ENCODE results near the gene SGMS2.
"Not testable (repeated sequence)": the region's sequence is repeated elsewhere in the genome, so short reads cannot be mapped to it uniquely, and the experiment has no call there.

Gene SGMS2

DNA sequence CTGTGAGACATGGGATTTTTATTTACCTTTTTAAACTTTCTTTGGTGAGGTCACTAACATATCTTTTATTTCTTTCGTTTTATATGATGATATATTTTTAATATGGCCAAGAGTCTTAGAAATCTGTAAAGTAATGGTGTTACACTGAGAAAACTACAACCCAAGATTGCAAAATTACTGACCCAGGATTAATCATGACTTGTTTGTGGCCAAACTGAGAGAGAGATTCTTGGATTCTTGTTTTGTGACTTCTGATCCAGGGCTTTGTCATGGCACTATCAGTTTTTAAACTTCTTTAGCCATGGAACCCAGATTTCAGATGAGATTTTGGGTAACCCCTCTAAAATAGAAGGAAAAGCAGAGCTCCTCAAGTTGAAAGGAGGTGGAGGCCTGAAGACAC, 42.0 kb downstream of the SGMS2 start:
- DNase-seq (ENCODE audit: low spot score), result no peak

DNA sequence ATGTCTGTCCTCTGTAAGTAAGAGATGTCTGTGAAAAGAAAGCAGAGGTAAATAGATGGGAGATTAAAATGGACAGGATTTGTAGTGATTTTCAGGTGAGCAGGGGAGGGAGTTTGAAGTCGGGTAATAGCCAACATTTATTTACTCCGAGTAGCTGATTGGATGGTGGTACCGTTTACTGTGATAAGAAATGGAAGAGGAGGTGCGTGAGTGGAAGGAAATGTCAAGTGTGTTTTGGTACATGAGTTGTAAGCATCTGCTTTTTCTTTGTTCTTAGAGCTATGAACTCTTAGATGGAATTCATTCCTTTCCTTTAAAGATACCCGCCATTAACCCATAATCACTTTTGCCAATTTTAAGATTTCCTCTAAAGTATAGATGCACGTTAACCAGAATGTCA, 45.5 kb downstream of the SGMS2 start:
- DNase-seq (ENCODE audit: low spot score), result no peak

- no peak for DNase-seq (ENCODE audit: low spot score)
Observed at GRCh38 chr4:107870916-107871786, 46.4 kb downstream of the SGMS2 start.

DNA sequence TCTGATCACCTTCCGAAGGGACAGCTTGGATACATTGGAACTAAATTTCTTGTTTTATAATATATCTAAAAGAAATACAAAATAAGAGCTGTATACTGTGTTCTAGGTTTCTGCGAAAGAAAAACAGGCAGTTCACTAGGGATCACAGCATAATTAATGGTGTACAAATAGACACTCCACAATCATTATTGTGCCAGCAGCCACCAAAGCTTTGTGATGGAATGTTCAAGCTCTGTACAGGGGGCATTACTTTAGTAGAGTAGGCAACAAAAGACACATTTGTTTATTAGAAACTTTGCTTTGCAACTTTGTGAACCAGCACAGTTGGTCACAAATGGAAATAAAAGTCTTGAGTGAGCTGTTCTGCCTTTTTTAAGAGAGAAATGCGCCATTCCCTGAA, 49.3 kb downstream of the SGMS2 start:
- no peak for DNase-seq (ENCODE audit: low spot score)

DNA sequence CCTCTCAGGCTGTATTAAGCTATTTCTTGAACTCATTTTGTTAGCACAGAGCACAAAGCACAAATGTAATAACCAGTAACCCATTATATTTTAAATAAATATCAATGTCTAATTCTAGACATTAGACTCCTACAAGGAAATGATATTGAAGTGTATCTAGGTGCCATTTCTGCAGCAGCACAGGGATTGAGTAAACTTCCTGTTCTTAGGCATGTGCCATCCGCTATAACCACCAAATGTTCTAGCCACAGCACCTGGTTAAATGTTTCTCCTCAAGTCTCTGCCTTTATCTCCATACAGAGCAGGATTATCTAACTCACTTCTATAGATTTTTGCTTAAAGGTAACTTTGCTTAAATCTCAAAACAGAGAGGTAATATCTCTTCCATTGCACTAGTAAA, 51.4 kb downstream of the SGMS2 start:
- no peak for DNase-seq (ENCODE audit: low spot score)

GRCh38 chr4:107877361-107877760, 52.6 kb downstream of the SGMS2 start:
- no peak for DNase-seq (ENCODE audit: low spot score)

DNA sequence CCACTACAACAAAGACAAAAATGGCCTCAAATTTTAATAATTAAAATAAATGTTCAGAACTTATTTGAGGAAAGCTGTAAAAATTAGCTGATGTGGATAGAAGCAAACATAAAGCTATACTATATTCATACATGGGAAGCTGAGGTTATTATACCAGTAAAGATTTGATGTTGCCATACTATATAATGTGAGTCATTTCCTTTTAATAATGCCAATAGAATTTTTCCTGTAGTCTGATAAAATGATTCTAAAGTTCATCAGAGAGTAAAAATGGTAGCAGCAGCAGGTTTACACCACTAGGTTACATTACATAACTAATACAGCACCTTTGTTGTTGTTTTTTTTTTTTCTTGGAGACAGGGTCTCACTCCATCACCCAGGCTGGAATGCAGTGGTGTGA, 61.1 kb downstream of the SGMS2 start:
- no peak for DNase-seq (ENCODE audit: low spot score)

- peak; percentile 31 for DNase-seq (ENCODE audit: low spot score)
Observed at GRCh38 chr4:107888237-107888636, 63.5 kb downstream of the SGMS2 start.

- no peak for DNase-seq (ENCODE audit: low spot score)
Observed at GRCh38 chr4:107890779-107891178, 66.0 kb downstream of the SGMS2 start.

DNA sequence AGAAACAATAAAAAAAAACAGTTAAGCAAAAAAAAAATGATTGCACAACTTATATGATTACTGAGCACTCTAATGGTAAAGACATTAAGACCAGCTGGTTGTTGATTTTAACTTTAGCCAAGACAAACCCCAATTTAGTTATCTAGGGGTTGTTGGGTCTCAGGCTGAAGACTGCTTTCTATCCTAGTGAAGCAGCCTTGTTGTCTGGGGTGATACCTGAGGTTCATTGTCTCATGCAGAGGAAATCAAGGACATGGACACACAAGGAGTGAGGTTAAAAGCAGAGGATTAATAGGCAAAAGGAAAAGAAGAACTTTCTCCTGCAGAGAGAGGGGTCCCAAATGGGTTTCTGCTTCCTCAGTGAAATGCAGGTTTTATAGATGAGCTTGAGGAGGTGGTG, 66.6 kb downstream of the SGMS2 start:
- no peak for DNase-seq (ENCODE audit: low spot score)

DNA sequence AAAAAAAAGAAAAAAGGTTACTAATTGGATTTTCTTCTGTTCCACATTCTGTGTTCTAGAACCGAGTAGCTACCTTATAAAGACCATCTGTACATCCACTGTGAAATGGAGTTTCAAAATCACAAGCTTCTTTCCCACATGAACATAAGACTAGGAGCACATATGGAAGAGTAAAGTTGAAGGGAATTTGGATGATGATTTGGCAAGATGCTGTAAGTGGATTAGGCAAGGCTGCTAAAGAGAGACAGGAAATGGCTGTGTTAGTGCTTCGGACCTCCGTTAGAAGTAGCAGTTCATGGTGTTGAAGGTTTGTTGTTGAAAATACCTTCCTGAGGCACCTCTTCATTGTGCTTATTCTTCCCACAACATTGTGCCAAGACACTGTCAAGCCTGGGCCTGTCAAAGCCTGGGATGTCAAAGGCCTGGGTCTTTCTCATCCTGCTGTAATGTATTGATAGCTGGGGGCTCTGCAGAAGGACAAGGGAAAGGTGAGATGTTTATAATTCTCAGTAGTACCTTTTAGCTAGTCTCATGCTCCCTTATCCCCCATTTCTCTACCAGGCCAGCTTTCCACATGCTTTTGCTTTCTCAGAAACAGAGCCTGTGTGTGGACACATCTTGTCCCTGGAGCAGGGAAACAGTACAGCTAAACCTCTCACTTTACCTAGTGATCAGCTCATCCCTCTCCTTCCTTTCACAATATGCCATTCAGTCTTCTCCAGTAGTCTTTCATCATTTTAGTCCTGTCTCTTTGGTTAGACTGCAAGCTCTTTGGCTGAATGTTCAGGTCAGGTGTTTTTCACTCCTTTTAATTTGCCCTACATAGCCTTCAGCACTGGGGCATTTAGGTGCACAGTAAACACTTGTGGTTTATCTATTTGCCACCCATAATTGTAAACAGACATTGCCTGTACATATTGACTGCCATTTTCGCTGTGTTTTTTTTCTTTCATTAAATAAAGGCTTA, 68.7 kb downstream of the SGMS2 start:
- DNase-seq (ENCODE audit: low spot score), result no peak

GRCh38 chr4:107894138-107894603, 69.4 kb downstream of the SGMS2 start:
- DNase-seq (ENCODE audit: low spot score), result no peak

DNA sequence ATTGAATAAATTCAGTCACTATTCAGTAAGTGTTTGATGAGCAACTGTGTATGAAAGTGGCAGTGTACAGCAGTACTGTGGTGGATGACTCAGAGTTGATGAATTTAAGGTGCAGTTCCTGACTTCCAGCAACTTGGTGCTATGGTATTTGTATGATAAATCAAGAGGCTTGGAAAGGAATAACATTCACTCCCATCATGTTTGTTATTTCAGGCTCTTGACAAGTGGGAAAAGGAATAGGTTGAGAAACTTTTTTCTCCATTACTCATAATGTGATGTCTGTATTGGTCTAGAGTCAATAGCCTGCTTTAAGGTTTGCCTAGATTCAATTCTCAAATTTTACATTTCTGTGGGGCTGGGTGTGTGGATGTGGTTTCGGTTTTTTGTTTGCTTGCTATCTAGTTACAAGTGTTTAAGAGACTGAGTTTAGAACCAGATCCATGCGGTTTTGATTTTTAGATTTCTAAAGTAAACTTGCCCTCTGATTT, 71.5 kb downstream of the SGMS2 start:
- no peak for DNase-seq (ENCODE audit: low spot score)

- DNase-seq (ENCODE audit: low spot score), result no peak
Observed at GRCh38 chr4:107896646-107897045, 71.9 kb downstream of the SGMS2 start.

- DNase-seq (ENCODE audit: low spot score), result no peak
Observed at GRCh38 chr4:107897823-107898222, 73.1 kb downstream of the SGMS2 start.

- peak; percentile 3 for DNase-seq (ENCODE audit: low spot score)
Observed at GRCh38 chr4:107900067-107900466, 75.3 kb downstream of the SGMS2 start.

DNA sequence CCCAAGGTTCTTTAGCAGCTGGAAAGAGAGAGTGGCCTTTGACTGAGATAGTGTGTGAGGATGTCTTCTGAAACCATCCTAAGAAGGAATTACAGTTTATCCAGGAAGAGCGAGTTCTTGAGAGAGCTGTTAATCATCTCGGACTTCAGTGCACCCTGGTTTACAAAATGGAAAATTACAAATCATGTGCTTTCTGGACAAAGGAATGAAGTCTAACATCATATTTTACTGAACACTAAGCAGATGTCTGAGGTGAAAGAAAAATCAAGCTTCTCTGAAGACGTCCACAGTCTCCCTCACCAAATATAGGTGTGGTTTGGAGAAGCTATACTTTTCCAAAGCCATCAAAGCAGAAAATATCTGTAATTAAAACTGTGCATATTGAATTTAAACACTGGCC, 75.8 kb downstream of the SGMS2 start:
- no peak for DNase-seq (ENCODE audit: low spot score)

GRCh38 chr4:107901213-107901934, 76.6 kb downstream of the SGMS2 start:
- DNase-seq (ENCODE audit: low spot score), result no peak

GRCh38 chr4:107902715-107903114, 78.0 kb downstream of the SGMS2 start:
- DNase-seq (ENCODE audit: low spot score), result no peak

DNA sequence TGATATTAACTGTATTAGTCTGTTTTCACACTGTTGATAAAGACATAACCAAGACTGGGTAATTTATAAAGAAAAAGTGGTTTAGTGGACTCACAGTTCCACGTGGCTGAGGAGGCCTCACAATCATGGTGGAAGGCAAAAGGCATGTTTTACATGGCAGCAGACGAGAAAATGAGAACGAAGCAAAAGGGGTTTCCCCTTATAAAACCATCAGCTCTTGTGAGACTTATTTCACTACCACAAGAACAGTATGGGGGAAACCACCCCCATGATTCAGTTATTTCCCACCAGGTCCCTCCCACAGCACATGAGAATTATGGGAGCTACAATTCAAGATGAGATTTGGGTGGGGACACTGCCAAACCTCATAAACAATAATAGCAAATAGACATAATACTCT, 80.3 kb downstream of the SGMS2 start:
- not testable (repeated sequence) for DNase-seq (ENCODE audit: low spot score)

DNA sequence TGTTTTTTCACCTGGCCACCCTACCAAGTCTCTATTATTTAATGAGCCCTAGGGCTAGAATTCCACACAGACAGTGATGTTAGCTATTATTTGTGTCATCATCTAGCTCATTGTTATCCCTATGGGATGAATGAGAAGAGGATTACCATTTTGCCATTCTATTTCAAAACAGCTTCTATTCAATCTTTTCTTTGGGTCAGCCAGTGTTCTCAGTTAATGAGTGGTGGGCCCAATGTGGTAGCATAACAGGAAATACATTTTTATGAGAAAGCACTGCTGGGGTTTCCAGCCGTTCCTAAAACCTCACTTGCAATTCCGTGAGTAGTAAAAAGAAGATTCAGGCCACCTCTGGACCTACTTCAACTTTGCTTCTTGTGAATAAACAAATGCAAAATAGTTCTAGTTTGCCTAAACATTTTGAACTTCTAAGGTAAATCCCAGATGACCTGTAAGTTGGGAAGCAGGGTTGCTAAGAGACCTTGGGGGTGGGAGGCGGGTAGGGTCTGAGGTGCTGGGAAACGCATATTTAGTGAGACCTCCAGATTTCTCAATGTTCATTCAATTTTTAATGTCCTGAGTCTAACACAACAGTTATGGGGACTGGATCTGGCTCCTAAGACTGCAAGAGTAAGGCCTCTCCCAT, 81.8 kb downstream of the SGMS2 start:
- DNase-seq (ENCODE audit: low spot score), result no peak

DNA sequence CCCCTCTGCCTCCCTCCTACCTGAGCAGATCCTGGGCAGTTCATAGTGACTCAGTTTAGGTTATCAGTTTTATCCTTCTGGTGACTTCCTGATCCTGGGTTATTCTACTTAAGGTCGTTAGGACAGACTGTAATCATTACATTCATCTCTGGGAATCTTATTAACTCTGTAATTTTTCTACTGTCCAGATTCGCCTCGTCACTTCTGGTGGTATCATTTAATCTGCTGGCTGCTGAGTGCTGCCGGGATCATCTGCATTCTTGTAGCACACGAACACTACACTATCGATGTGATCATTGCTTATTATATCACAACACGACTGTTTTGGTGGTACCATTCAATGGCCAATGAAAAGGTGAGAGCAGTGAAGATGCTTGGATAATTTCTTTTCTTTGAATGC, 83.6 kb downstream of the SGMS2 start:
- no peak for DNase-seq (ENCODE audit: low spot score)

All from NAMALWA (cell line).